RWPE2 (cell line): Measurements from ENCODE around the gene TSHZ3.

Experiments
- ATAC-seq: fragments of 200-7000 bp; cut with Tn5 transposase; 3 replicates; pipeline ENCODE4 v1.9.1; 2021; ENCODE audit warnings: low read depth
- DNase-seq: peaks from one replicate; pipeline ENCODE4 v3.0.0-alpha.2; 2020; ENCODE audit warnings: low spot score
- H3K27ac ChIP-seq: fragments of 450-650 bp; 2 replicates; pipeline ENCODE4 v1.5.1; 2017; ENCODE audit warnings: mild to moderate bottlenecking; ENCODE audit not compliant: poor library complexity, severe bottlenecking
- H3K27me3 ChIP-seq: fragments of 250-450 bp; sonication (Bioruptor Pico); 2 replicates; pipeline ENCODE4 v1.5.1; 2021; ENCODE audit warnings: mild to moderate bottlenecking, moderate library complexity; ENCODE audit not compliant: insufficient read depth, poor library complexity, severe bottlenecking
- H3K36me3 ChIP-seq: fragments of 250-450 bp; sonication (Bioruptor Pico); 2 replicates; pipeline ENCODE4 v1.5.1; 2020; ENCODE audit warnings: low read depth, mild to moderate bottlenecking, moderate library complexity
- H3K4me1 ChIP-seq: fragments of 250-450 bp; sonication (Bioruptor Pico); 2 replicates; pipeline ENCODE4 v1.5.1; 2021; ENCODE audit warnings: mild to moderate bottlenecking, moderate library complexity; ENCODE audit not compliant: insufficient read depth, poor library complexity, severe bottlenecking
- H3K4me3 ChIP-seq: fragments of 250-450 bp; sonication (Bioruptor Pico); 2 replicates; pipeline ENCODE4 v1.5.1; 2021; ENCODE audit warnings: mild to moderate bottlenecking, moderate library complexity; ENCODE audit not compliant: severe bottlenecking
- H3K9me3 ChIP-seq: fragments of 250-450 bp; sonication (Bioruptor Pico); 2 replicates; pipeline ENCODE4 v1.5.1; 2021; ENCODE audit warnings: mild to moderate bottlenecking, moderate library complexity; ENCODE audit not compliant: severe bottlenecking
- CTCF ChIP-seq: fragments of 450-650 bp; IDR thresholded peaks from one replicate; pipeline ENCODE4 v1.5.1; 2017; ENCODE audit warnings: mild to moderate bottlenecking, moderate library complexity; ENCODE audit not compliant: poor library complexity, severe bottlenecking

The TSHZ3 gene

DNA sequence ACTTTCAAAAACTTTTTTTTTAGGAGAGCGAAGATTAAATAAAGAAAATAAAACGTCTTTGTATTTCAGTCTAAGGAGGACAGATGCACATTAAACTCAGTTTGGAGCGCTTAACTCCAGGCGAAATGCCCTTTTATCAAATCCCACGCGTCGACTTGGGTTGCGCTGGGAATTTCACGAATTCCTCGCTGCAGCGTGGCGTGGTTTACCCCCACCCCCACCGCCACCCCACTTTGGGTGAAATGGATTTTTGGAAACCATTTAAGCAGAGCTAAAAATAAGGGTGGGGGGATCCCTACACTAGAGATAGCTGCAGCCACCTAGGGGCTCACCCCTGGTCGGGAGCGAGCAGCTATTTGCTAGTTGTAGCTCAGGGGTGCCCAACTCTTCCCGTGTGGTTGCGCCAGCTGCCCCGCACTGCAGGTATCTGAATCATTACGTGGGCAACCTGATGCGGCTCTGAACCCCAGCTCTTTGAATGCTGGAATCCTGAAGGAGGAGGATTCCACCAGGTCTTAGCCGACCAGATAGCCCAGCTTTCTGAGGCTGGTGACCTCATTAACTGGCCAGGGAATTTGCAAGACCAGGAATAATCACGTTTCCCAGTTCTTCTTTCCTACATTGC lies 6.5 kb upstream of the TSHZ3 start:
- TF ChIP-seq CTCF = no peak
- ATAC-seq (no peak), DNase-seq (no peak)
- no peak overlapping the region for H3K27ac ChIP-seq
- no peaks in the 10 kb centered on the region for H3K4me1 ChIP-seq
- no peaks in the 10 kb centered on the region for H3K36me3 ChIP-seq
- H3K27me3 ChIP-seq = no peaks in the 10 kb centered on the region
- no peaks in the 10 kb centered on the region for H3K9me3 ChIP-seq
- H3K4me3 ChIP-seq = no peak overlapping the region

- no peaks in the 10 kb centered on the region for H3K27me3 ChIP-seq
- no peak overlapping the region for H3K27ac ChIP-seq
- no peaks in the 10 kb centered on the region for H3K9me3 ChIP-seq
- H3K4me1 ChIP-seq = no peaks in the 10 kb centered on the region
- H3K36me3 ChIP-seq = no peaks in the 10 kb centered on the region
- no peak for TF ChIP-seq CTCF
- H3K4me3 ChIP-seq = no peak overlapping the region
- DNase-seq (no peak), ATAC-seq (no peak)
These were observed 5.8 kb upstream of the TSHZ3 start for GRCh38 chr19:31354799-31355664.

GRCh38 chr19:31354316-31354715 lies 5.1 kb upstream of the TSHZ3 start:
- H3K36me3 ChIP-seq = no peaks in the 10 kb centered on the region
- H3K9me3 ChIP-seq = no peaks in the 10 kb centered on the region
- H3K27ac ChIP-seq = no peak overlapping the region
- DNase-seq (no peak), ATAC-seq (no peak)
- no peaks in the 10 kb centered on the region for H3K27me3 ChIP-seq
- H3K4me3 ChIP-seq = no peak overlapping the region
- no peak for TF ChIP-seq CTCF
- H3K4me1 ChIP-seq = no peaks in the 10 kb centered on the region

DNA sequence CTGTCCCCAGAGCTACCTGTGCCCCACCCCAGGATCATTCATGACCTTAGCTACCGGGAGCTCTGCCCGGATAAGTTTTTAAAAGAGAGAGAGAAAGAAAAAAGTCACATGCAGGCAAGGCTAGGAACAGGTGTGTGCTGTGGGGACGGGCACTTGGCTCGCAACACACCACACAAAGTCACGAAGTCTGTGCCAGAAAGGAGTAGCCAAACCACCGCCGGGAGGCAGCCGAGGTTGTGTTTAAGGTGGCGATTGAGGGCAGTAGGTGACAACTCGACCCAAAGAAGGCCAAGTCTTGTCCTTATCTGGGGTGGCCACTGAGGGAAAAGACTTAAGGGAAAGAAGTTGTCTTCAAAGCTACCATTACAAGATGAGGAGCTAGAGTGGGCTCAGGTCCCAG lies 4.6 kb upstream of the TSHZ3 start:
- no peak for TF ChIP-seq CTCF
- ATAC-seq = no peak
- no peaks in the 10 kb centered on the region for H3K9me3 ChIP-seq

More for the DNA sequence above, 4.6 kb upstream of the TSHZ3 start:
- Histone ChIP-seq H3K36me3 (no peaks in the 10 kb centered on the region), H3K27me3 (no peaks in the 10 kb centered on the region), H3K4me3 (no peak overlapping the region), H3K27ac (no peak overlapping the region), H3K4me1 (no peaks in the 10 kb centered on the region)
- DNase-seq = no peak
